ENCODE results near the gene CDKN1C. TPM values are rescaled to one million over a fixed set of nuclear protein-coding genes. Genes with fewer than 3 reads are reported as not detected.

The CDKN1C gene
- polyA plus RNA-seq, 1 of the 3 experiments (the other 2 are of a cell fraction): 1.6 TPM

DNA sequence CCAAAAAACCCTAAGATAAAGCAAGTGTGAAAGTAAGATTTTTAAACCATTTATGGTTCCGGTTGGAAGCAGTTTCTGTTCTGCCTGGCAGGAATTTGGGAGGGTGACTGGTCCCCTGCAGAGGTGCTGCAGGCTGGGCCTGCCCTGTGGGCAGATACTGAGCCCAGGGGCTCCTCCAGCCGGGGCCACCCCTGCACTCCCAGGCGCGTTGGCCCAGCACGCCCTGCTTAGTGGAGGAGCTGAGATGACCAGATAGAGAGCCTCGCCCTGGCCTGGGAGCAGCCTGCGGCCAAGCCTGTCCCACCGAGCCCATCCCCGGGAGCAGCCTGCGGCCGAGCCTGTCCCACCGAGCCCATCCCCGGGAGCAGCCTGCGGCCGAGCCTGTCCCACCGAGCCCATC is 35.7 kb upstream of the CDKN1C start:
- CTCF ChIA-PET: interaction anchor here (1.0 to 2.5 kb wide), 4 partner anchors 9 to 389 kb away, joined by 3 to 8 read pairs (median 6); no protein-coding TSS in a partner anchor
- POLR2A ChIA-PET: no interaction called here
- no peak for DNase-seq
- Histone ChIP-seq H3K36me3 (replicated peaks in 1 of 2; ENCODE audit: control insufficient read depth in 1 of 2, insufficient read depth in 2 of 2, low read length in 1 of 2) (no peaks in the 10 kb centered on the region), H3F3A (replicated peaks; ENCODE audit: insufficient read depth) (no peaks in the 10 kb centered on the region), H3K27ac (ENCODE audit: low read depth in 2 of 2, low read length in 1 of 2) (no peak overlapping the region), H2AFZ (ENCODE audit: low read depth) (no peak overlapping the region), H3K4me1 (ENCODE audit: control insufficient read depth in 1 of 2, insufficient read depth in 2 of 2, low read depth in 1 of 2, low read length in 1 of 2) (peaks cover 0 to 12% of the 10 kb centered on the region in 2 experiments; a peak in 1 of 4 replicates), H3K9ac (no peak overlapping the region), H3K79me2 (ENCODE audit: insufficient read depth) (no peaks in the 10 kb centered on the region), H3K4me2 (no peak overlapping the region), H3K27me3 (ENCODE audit: insufficient read depth) (no peaks in the 10 kb centered on the region), H4K20me1 (ENCODE audit: insufficient read depth) (no peaks in the 10 kb centered on the region), H3K9me2 (no peaks in the 10 kb centered on the region), H3K9me3 (no peaks in the 10 kb centered on the region), H3K4me3 (ENCODE audit: low read depth in 2 of 2, low read length in 1 of 2) (no peak overlapping the region)
- no peak for TF ChIP-seq RAD21 (IDR thresholded peaks at IDR 0.05; ENCODE audit: low read length)
- TF ChIP-seq GATA2 (CRISPR knock-in tag; IDR thresholded peaks at IDR 0.05): no peak
- no peak for TF ChIP-seq MEF2A (IDR thresholded peaks at IDR 0.05; ENCODE audit: borderline replicate concordance, low read depth)
- TF ChIP-seq FOXM1 (IDR thresholded peaks at IDR 0.05; ENCODE audit: low read depth): no peak
- TF ChIP-seq SMC3 (IDR thresholded peaks at IDR 0.05; ENCODE audit: low read depth, low read length): no peak
- TF ChIP-seq NFIC (IDR thresholded peaks at IDR 0.05; ENCODE audit: borderline replicate concordance): no peak
- no peak for TF ChIP-seq POLR2AphosphoS5 (IDR thresholded peaks at IDR 0.05; ENCODE audit: low read depth, low read length)
- WGBS (ENCODE audit: low lambda C conversion rate): 61% methylated on average over 2 of the region's 16 CpGs

DNA sequence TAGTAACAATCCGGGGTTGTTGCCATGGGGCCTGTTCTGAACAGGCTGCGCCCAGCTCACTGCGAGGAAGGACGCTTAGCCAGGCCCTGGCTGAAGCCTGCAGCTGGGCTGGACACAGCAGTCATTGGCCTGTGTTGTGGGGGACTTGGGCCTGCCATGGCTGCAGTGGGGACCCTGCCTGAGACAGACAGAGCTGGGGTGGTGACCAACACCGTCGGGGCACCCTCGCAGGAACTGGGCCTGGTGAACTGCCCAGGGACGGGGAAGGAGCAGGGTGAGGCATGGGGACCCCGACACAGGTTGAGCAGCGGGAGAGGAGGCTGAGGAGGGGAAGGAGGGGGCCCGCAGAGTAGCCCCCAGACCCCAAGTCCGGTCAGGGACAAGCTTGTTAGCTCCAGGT is 34.8 kb upstream of the CDKN1C start:
- H3K27ac ChIP-seq (ENCODE audit: low read depth in 2 of 2, low read length in 1 of 2): no peak overlapping the region
- 95% methylated on average over 12 of the region's 12 CpGs for WGBS (ENCODE audit: low lambda C conversion rate)
- no peaks in the 10 kb centered on the region for H3K36me3 ChIP-seq (replicated peaks in 1 of 2; ENCODE audit: control insufficient read depth in 1 of 2, insufficient read depth in 2 of 2, low read length in 1 of 2)
- CTCF ChIA-PET: interaction anchor here (1.2 to 2.5 kb wide), 4 partner anchors 10 to 388 kb away, joined by 3 to 8 read pairs (median 6); no protein-coding TSS in a partner anchor
- no peak overlapping the region for H3K4me2 ChIP-seq
- peaks cover 0 to 12% of the 10 kb centered on the region in 2 experiments; a peak in 1 of 4 replicates for H3K4me1 ChIP-seq (ENCODE audit: control insufficient read depth in 1 of 2, insufficient read depth in 2 of 2, low read depth in 1 of 2, low read length in 1 of 2)
- H3K9me3 ChIP-seq: no peaks in the 10 kb centered on the region
- no peaks in the 10 kb centered on the region for H3K9me2 ChIP-seq
- no peaks in the 10 kb centered on the region for H3F3A ChIP-seq (replicated peaks; ENCODE audit: insufficient read depth)
- no peak overlapping the region for H3K4me3 ChIP-seq (ENCODE audit: low read depth in 2 of 2, low read length in 1 of 2)
- no peaks in the 10 kb centered on the region for H3K27me3 ChIP-seq (ENCODE audit: insufficient read depth)
- POLR2A ChIA-PET: no interaction called here
- no peak for DNase-seq
- H3K79me2 ChIP-seq (ENCODE audit: insufficient read depth): no peaks in the 10 kb centered on the region
- no peaks in the 10 kb centered on the region for H4K20me1 ChIP-seq (ENCODE audit: insufficient read depth)
- H2AFZ ChIP-seq (ENCODE audit: low read depth): no peak overlapping the region
- no peak overlapping the region for H3K9ac ChIP-seq
- no peak for TF ChIP-seq USF2 (IDR thresholded peaks at IDR 0.05; ENCODE audit: borderline replicate concordance, low read depth, low read length)
- no peak for TF ChIP-seq RFX5 (IDR thresholded peaks at IDR 0.05; ENCODE audit: low read length)
- TF ChIP-seq, protein P1, sequence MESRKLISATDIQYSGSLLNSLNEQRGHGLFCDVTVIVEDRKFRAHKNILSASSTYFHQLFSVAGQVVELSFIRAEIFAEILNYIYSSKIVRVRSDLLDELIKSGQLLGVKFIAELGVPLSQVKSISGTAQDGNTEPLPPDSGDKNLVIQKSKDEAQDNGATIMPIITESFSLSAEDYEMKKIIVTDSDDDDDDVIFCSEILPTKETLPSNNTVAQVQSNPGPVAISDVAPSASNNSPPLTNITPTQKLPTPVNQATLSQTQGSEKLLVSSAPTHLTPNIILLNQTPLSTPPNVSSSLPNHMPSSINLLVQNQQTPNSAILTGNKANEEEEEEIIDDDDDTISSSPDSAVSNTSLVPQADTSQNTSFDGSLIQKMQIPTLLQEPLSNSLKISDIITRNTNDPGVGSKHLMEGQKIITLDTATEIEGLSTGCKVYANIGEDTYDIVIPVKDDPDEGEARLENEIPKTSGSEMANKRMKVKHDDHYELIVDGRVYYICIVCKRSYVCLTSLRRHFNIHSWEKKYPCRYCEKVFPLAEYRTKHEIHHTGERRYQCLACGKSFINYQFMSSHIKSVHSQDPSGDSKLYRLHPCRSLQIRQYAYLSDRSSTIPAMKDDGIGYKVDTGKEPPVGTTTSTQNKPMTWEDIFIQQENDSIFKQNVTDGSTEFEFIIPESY (IDR thresholded peaks at IDR 0.05; ENCODE audit: borderline replicate concordance, low read depth): no peak
- TF ChIP-seq EZH2phosphoT487 (IDR thresholded peaks at IDR 0.05; ENCODE audit: borderline replicate concordance, low read depth): no peak
- no peak for TF ChIP-seq TCF12 (IDR thresholded peaks at IDR 0.05)
- no peak for TF ChIP-seq RAD21 (IDR thresholded peaks at IDR 0.05; ENCODE audit: low read length)
- no peak for TF ChIP-seq FOXJ3 (CRISPR knock-in tag; IDR thresholded peaks at IDR 0.05)
- TF ChIP-seq RXRA (IDR thresholded peaks at IDR 0.05; ENCODE audit: borderline replicate concordance, low read depth): no peak
- no peak for TF ChIP-seq RCOR1 (IDR thresholded peaks at IDR 0.05; ENCODE audit: low read length)
- TF ChIP-seq, protein P2, sequence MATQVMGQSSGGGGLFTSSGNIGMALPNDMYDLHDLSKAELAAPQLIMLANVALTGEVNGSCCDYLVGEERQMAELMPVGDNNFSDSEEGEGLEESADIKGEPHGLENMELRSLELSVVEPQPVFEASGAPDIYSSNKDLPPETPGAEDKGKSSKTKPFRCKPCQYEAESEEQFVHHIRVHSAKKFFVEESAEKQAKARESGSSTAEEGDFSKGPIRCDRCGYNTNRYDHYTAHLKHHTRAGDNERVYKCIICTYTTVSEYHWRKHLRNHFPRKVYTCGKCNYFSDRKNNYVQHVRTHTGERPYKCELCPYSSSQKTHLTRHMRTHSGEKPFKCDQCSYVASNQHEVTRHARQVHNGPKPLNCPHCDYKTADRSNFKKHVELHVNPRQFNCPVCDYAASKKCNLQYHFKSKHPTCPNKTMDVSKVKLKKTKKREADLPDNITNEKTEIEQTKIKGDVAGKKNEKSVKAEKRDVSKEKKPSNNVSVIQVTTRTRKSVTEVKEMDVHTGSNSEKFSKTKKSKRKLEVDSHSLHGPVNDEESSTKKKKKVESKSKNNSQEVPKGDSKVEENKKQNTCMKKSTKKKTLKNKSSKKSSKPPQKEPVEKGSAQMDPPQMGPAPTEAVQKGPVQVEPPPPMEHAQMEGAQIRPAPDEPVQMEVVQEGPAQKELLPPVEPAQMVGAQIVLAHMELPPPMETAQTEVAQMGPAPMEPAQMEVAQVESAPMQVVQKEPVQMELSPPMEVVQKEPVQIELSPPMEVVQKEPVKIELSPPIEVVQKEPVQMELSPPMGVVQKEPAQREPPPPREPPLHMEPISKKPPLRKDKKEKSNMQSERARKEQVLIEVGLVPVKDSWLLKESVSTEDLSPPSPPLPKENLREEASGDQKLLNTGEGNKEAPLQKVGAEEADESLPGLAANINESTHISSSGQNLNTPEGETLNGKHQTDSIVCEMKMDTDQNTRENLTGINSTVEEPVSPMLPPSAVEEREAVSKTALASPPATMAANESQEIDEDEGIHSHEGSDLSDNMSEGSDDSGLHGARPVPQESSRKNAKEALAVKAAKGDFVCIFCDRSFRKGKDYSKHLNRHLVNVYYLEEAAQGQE (IDR thresholded peaks at IDR 0.05; ENCODE audit: low read depth, low read length): no peak
- no peak for TF ChIP-seq MEF2A (IDR thresholded peaks at IDR 0.05; ENCODE audit: borderline replicate concordance, low read depth)
- TF ChIP-seq MXI1 (IDR thresholded peaks at IDR 0.05; ENCODE audit: low read depth, low read length): no peak
- no peak for TF ChIP-seq SIN3A (IDR thresholded peaks at IDR 0.05; ENCODE audit: borderline replicate concordance, low read depth, low read length)
- no peak for TF ChIP-seq JUND (IDR thresholded peaks at IDR 0.05)
- no peak for TF ChIP-seq ELF1 (IDR thresholded peaks at IDR 0.05)
- no peak for TF ChIP-seq IRF3 (IDR thresholded peaks at IDR 0.05; ENCODE audit: low read depth, low read length)
- no peak for TF ChIP-seq CHD2 (IDR thresholded peaks at IDR 0.05; ENCODE audit: low read length, partially characterized antibody)

Measured in SK-N-SH (cell line).